SK-N-SH (cell line): ENCODE results near the gene MAP3K12. TPM values are rescaled to one million over a fixed set of nuclear protein-coding genes. Genes with fewer than 3 reads are reported as not detected.
A peak's percentile ranks its signal among the peaks of the same experiment; 100 is the strongest.

Source experiments
- CTCF ChIA-PET: fragments of 300-600, 350-600 bp; formaldehyde crosslinking; extraction: SDS; loops from one replicate; lab custom pipeline; 2021; lab: Yijun Ruan, JAX
- POLR2A ChIA-PET: fragments of 350-600 bp; sonication (Branson Sonifier 250); formaldehyde crosslinking; extraction: SDS; loops from one replicate; lab custom pipeline; 2020; ENCODE audit warnings: antibody characterized with exemption, inconsistent platforms; lab: Yijun Ruan, JAX
- DNase-seq: peaks from one replicate; pipeline ENCODE4 v3.0.0; 2012
- H2AFZ ChIP-seq: fragments of 200-600 bp; sonication (generic); 2 replicates; pipeline ENCODE4 v1.8.1; 2016; ENCODE audit warnings: antibody characterized with exemption, mild to moderate bottlenecking, low read depth
- H3F3A ChIP-seq: fragments of 200-600 bp; sonication (generic); replicated peaks from 2 replicates; pipeline ENCODE3; 2016; ENCODE audit warnings: antibody characterized with exemption, mild to moderate bottlenecking; ENCODE audit not compliant: insufficient read depth
- H3K27ac ChIP-seq, 2 experiments: fragments of 200-500 bp in 1 of 2; fragments of 200-600 bp in 1 of 2; sonication (Bioruptor generic) in 1 of 2; sonication (generic), shearing (Covaris generic) in 1 of 2; 2 replicates each; pipeline versions ENCODE4 v1.5.1 to v1.6.1; 2014 to 2016; ENCODE audit warnings: low read depth in 2 of 2, inconsistent platforms in 1 of 2, low read length in 1 of 2, mild to moderate bottlenecking in 1 of 2, mixed read lengths in 1 of 2
- H3K27me3 ChIP-seq: fragments of 200-600 bp; sonication (generic), shearing (Covaris generic); 2 replicates; pipeline ENCODE4 v1.6.1; 2016; ENCODE audit warnings: mixed run types; ENCODE audit not compliant: insufficient read depth
- H3K36me3 ChIP-seq, 2 experiments: fragments of 200-500 bp in 1 of 2; fragments of 200-600 bp in 1 of 2; sonication (Bioruptor generic) in 1 of 2; sonication (generic) in 1 of 2; replicated peaks in 1 of 2; 2 replicates each; pipeline versions ENCODE3 to v1.5.1; 2014 to 2016; ENCODE audit warnings: low read length in 1 of 2, mild to moderate bottlenecking in 1 of 2; ENCODE audit not compliant: insufficient read depth in 2 of 2, control insufficient read depth in 1 of 2
- H3K4me1 ChIP-seq, 2 experiments: fragments of 200-500 bp in 1 of 2; fragments of 200-600 bp in 1 of 2; sonication (Bioruptor generic) in 1 of 2; sonication (generic), shearing (Covaris generic) in 1 of 2; 2 replicates each; pipeline versions ENCODE4 v1.5.1 to v1.6.1; 2014 to 2016; ENCODE audit warnings: low read depth in 1 of 2, low read length in 1 of 2, mixed run types in 1 of 2; ENCODE audit not compliant: insufficient read depth in 2 of 2, control insufficient read depth in 1 of 2
- H3K4me2 ChIP-seq: fragments of 200-600 bp; sonication (generic), shearing (Covaris generic); 2 replicates; pipeline ENCODE4 v1.6.1; 2017; ENCODE audit warnings: mixed run types
- H3K4me3 ChIP-seq, 2 experiments: fragments of 200-500 bp in 1 of 2; fragments of 200-600 bp in 1 of 2; sonication (Bioruptor generic) in 1 of 2; sonication (generic), shearing (Covaris generic) in 1 of 2; 2 replicates each; pipeline versions ENCODE4 v1.5.1 to v1.8.1; 2014 to 2016; ENCODE audit warnings: low read depth in 2 of 2, inconsistent platforms in 1 of 2, low read length in 1 of 2, mild to moderate bottlenecking in 1 of 2, mixed read lengths in 1 of 2, moderate library complexity in 1 of 2
- H3K79me2 ChIP-seq: fragments of 200-600 bp; sonication (generic); 2 replicates; pipeline ENCODE4 v1.8.1; 2017; ENCODE audit warnings: mild to moderate bottlenecking; ENCODE audit not compliant: insufficient read depth
- H3K9ac ChIP-seq: fragments of 200-600 bp; sonication (generic); 2 replicates; pipeline ENCODE4 v1.6.1; 2017; ENCODE audit warnings: mixed run types
- H3K9me2 ChIP-seq: fragments of 200-600 bp; sonication (generic); 2 replicates; pipeline ENCODE4 v1.6.1; 2017; ENCODE audit warnings: mixed run types
- H3K9me3 ChIP-seq: fragments of 200-600 bp; sonication (generic); 2 replicates; pipeline ENCODE4 v1.6.1; 2017; ENCODE audit warnings: mixed run types, mild to moderate bottlenecking, moderate library complexity
- H4K20me1 ChIP-seq: fragments of 200-600 bp; sonication (generic); 2 replicates; pipeline ENCODE4 v1.6.1; 2017; ENCODE audit warnings: mild to moderate bottlenecking, mixed run types; ENCODE audit not compliant: insufficient read depth
- CTCF ChIP-seq: fragments of 200-600 bp; sonication (generic); IDR thresholded peaks from 2 replicates; pipeline ENCODE4 v1.6.1; 2017; ENCODE audit warnings: antibody characterized with exemption, mild to moderate bottlenecking, moderate library complexity
- FOSL2 ChIP-seq: IDR thresholded peaks from 2 replicates; pipeline ENCODE4 v1.4.0; 2012; ENCODE audit warnings: low read depth, mild to moderate bottlenecking, moderate library complexity, borderline replicate concordance
- GABPA ChIP-seq: IDR thresholded peaks from 2 replicates; pipeline ENCODE4 v1.4.0; 2012; ENCODE audit warnings: low read depth, mild to moderate bottlenecking
- GATA2 ChIP-seq: sonication (generic); formaldehyde crosslinking; IDR thresholded peaks from 2 replicates; pipeline ENCODE4 v1.5.0; 2020; ENCODE audit warnings: mild to moderate bottlenecking, missing genetic modification reagents
- MEF2A ChIP-seq: IDR thresholded peaks from 2 replicates; pipeline ENCODE4 v1.4.0; 2012; ENCODE audit warnings: low read depth, borderline replicate concordance
- MXI1 ChIP-seq: IDR thresholded peaks from 2 replicates; pipeline ENCODE4 v1.6.1; 2012; ENCODE audit warnings: mild to moderate bottlenecking, low read depth, low read length, improper control_type of control experiment
- NFIC ChIP-seq: IDR thresholded peaks from 2 replicates; pipeline ENCODE4 v1.4.0; 2012; ENCODE audit warnings: borderline replicate concordance
- NRF1 ChIP-seq: IDR thresholded peaks from 2 replicates; pipeline ENCODE4 v1.6.1; 2012; ENCODE audit warnings: low read depth, mild to moderate bottlenecking, low read length
- PBX3 ChIP-seq: IDR thresholded peaks from 2 replicates; pipeline ENCODE4; 2012
- POLR2AphosphoS5 ChIP-seq: IDR thresholded peaks from 2 replicates; pipeline ENCODE4 v1.6.1; 2012; ENCODE audit warnings: low read depth, low read length
- RAD21 ChIP-seq: IDR thresholded peaks from 2 replicates; pipeline ENCODE4 v1.6.1; 2012; ENCODE audit warnings: mild to moderate bottlenecking, low read length
- RCOR1 ChIP-seq: fragments of 150-350 bp; IDR thresholded peaks from 2 replicates; pipeline ENCODE4 v1.6.1; 2017; ENCODE audit warnings: antibody characterized with exemption, low read length
- SMC3 ChIP-seq: IDR thresholded peaks from 2 replicates; pipeline ENCODE4 v1.6.1; 2012; ENCODE audit warnings: low read depth, low read length, improper control_type of control experiment
- TAF1 ChIP-seq: IDR thresholded peaks from 2 replicates; pipeline ENCODE4 v1.6.1; 2012; ENCODE audit warnings: low read depth, mild to moderate bottlenecking, low read length, moderate library complexity, borderline replicate concordance
- TEAD4 ChIP-seq: IDR thresholded peaks from 2 replicates; pipeline ENCODE4 v1.4.0; 2012; ENCODE audit warnings: mild to moderate bottlenecking, borderline replicate concordance; ENCODE audit not compliant: insufficient read depth
- USF2 ChIP-seq: fragments of 150-350 bp; IDR thresholded peaks from 2 replicates; pipeline ENCODE4 v1.6.1; 2017; ENCODE audit warnings: antibody characterized with exemption, low read length, low read depth, borderline replicate concordance
- ZBTB33 ChIP-seq: IDR thresholded peaks from 2 replicates; pipeline ENCODE4 v1.4.0; 2012; ENCODE audit warnings: low read depth, borderline replicate concordance
- WGBS: methylation state at CpG from one replicate; pipeline ENCODE4 v1.1.6; 2017; ENCODE audit warnings: low lambda C conversion rate; 5-methylcytosine and 5-hydroxymethylcytosine counted together
- polyA plus RNA-seq, 3 experiments: library from polyadenylated mRNA; depleted of rRNA; stranded (reverse); fragments of >200 nt; gene quantifications; 2 replicates each; pipeline ENCODE4 v1.2.3, GENCODE V29; 2012

The MAP3K12 gene
- polyA plus RNA-seq, 1 of the 3 experiments (the other 2 are of a cell fraction): 57.6 TPM

- TF ChIP-seq ZBTB33 (no peak), RCOR1 (no peak), POLR2AphosphoS5 (no peak), NFIC (no peak), RAD21 (no peak)
These were observed 7.2 kb upstream of the MAP3K12 start (continued) for GRCh38 chr12:53506450-53506785.

GRCh38 chr12:53505555-53506449 lies 6.5 kb upstream of the MAP3K12 start:
- Histone ChIP-seq H3K36me3 (peaks cover 9 to 40% of the 10 kb centered on the region in 2 experiments), H3K4me3 (no peak overlapping the region), H3K9me2 (no peaks in the 10 kb centered on the region), H3K79me2 (peaks cover 24% of the 10 kb centered on the region), H3K4me1 (peaks cover 18 to 23% of the 10 kb centered on the region in 2 experiments), H3K9me3 (no peaks in the 10 kb centered on the region), H3K27me3 (no peaks in the 10 kb centered on the region), H3K9ac (peak overlapping the region; percentile 14; the same call in 1 of the 2 replicates), H2AFZ (no peak overlapping the region), H3K27ac (peak overlapping the region in 1 of 2 experiments; percentile 54; a peak in 2 of 4 replicates), H3K4me2 (peak overlapping the region; percentile 42), H4K20me1 (no peaks in the 10 kb centered on the region), H3F3A (peaks cover 32% of the 10 kb centered on the region)
- 90% methylated on average over 12 of the region's 19 CpGs for WGBS
- CTCF ChIA-PET: interaction anchor here (0.7 to 3.3 kb wide), 4 partner anchors 9 to 179 kb away, joined by 4 to 9 read pairs (median 6); no protein-coding TSS in a partner anchor
- no peak for DNase-seq
- TF ChIP-seq TEAD4 (no peak), POLR2AphosphoS5 (no peak), MXI1 (no peak), SMC3 (no peak), PBX3 (no peak), RCOR1 (no peak), MEF2A (no peak), GABPA (no peak), CTCF (no peak), GATA2 (CRISPR knock-in tag) (no peak), TAF1 (no peak), FOSL2 (no peak), NRF1 (no peak), USF2 (no peak), ZBTB33 (no peak)
- POLR2A ChIA-PET: no interaction called here
